SKM-1 treated with dmso at 0.1 percent for 144 hours (cell line): ENCODE results near the gene SORCS2.
"Not testable (repeated sequence)": the region's sequence is repeated elsewhere in the genome, so short reads cannot be mapped to it uniquely, and the experiment has no call there.

Experiments used
- DNase-seq: peaks from one replicate; lab custom pipeline; 2025; ENCODE audit not compliant: unreplicated experiment; lab: John Stamatoyannopoulos, UW

SORCS2 gene

GRCh38 chr4:7199129-7199725 is 6.9 kb downstream of the SORCS2 start:
- DNase-seq, result no peak

DNA sequence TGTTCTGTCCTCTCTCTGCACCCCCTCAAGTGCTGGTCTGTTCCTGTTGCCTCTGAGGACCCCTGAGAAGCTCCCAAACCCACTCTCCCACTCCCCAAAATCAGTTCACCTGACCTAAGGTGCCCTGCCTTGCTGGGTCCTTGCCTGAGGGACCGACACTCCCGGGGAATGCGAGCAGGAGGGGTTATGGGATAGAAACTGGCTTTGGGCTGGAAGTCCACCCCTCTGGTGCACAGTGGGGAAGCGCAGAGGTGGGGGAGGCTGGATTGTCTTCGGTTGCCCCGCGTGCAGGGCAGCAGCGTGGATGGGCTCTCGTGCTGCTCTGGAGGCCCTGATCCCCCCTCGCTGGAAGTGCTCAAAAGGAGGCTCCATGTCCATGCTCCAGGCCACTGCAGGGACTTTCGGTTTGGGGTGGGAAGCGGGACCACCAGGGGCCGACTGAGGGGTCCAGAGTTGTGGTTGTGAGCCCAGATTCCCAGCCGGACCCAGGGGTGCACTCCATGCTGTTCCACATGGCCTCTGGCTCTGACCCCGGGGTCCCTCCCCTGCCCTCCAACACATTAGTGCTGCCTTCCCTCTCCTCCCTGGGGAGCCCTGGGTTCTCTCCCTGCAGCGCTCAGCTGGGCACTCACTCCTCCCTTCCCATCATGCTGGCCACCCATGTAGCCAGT is 7.6 kb downstream of the SORCS2 start:
- DNase-seq, result no peak

GRCh38 chr4:7200801-7201200 is 8.5 kb downstream of the SORCS2 start:
- DNase-seq, result no peak

DNA sequence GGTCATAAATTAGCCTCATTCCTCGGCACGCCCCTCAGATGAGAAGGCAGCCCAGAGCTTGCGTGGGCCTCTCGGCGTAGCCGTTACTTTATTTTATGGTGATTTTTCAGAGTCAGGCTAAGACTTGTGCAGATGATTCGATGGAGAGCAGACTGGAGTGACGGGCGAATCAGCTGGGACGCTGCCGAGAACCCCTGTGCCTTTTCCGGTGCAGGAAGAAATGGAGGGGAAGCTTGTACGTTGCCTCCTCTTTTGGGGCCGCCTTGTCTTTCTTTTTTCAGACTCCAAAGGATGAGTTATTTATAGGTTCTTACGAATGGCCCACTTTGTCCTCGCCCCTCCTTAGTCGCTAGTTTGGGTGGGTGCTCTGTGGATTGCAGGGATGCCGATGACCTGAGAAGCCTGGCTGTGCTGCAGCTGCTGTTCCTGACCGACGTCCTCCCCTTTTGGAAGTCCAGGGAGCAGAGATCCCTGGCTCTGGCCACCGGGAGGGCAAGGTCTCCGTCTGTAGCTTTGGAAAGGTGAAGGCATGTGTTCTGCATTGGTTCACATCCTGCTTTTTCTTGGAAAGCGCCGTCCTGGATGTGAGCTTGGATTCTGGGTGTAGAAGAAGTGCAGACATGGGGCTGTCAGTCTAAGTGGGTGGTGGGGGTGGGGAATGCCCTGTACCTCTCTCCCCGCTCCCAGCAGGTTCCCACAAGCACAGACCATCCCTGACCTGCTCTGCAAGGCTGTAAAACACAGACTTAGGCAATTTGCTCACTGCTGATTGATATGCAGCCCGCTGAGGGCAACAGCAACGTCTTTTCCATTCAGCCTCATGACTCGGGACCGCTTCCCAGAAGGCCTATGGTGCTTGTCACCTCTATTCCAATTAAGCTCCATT is 9.3 kb downstream of the SORCS2 start:
- DNase-seq, result no peak

DNA sequence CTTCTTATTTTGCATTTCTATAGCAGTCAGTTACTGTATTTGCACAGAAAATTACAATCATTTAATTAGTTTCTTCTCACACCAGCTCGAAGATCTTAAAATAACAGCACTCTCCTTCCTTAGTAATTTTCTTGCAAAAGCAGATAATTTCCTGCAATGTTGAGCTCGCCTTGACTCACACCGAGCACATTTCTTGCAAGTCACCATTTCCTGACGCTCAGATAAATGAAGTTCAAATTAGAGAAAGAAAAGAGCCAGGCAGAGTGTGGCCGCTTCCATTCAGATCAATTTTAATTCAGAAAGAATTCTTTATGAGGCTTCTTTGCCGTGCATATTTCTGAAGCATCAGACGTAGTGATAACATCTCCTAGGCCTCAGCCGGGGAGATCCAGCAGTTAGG is 10.1 kb downstream of the SORCS2 start:
- no peak for DNase-seq

GRCh38 chr4:7204656-7205387 is 12.5 kb downstream of the SORCS2 start:
- no peak for DNase-seq

DNA sequence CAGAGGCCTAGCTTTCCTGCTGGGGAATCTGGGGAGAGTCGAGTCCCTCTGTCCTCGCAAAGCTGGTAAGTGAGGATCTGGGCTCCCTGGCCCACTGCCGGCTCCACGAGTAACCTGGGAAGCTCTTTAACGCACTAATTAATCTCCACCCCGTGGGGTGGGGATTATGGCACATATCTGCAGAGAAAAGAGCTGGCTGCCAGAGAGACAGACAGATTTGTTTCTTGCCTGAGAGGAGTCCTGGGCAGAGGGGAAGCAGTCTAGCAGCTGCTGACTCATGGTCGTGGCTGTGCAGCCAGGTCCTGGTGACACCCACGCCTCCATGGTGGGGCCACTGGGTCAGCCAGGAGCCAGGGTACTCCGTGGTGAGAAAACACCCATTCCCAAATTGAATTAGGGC is 14.0 kb downstream of the SORCS2 start:
- no peak for DNase-seq

- no peak for DNase-seq
Observed at GRCh38 chr4:7206911-7207567, 14.7 kb downstream of the SORCS2 start.

DNA sequence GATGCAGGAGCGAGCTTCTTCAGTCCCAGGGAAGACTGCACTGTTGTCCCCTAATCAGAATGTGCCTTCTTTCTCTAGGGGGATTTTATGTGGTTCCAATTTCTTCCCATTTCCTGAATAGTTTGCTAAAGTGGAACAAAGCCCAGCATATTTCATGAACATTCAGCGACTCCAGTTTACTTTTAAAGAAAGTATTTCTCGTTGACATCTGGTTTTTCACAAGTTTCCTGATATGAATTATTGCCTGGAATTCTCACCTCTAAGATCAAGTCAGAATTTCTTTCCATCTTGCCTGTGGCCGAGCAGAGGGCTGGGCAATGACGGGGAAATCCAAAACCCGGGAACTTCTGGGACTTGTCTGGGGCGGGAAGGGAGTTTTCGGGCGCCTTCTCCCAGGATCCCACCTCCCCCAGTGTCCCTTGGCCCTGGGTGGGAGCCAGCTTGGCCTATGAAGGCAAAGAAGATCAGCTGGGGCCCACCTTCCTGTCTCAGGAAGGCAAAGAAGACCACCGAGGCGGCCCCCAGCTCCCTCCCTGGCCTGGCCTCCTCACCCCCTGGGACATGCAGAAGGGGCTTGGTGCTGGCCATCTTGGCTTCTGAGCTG is 15.4 kb downstream of the SORCS2 start:
- DNase-seq, result no peak

DNA sequence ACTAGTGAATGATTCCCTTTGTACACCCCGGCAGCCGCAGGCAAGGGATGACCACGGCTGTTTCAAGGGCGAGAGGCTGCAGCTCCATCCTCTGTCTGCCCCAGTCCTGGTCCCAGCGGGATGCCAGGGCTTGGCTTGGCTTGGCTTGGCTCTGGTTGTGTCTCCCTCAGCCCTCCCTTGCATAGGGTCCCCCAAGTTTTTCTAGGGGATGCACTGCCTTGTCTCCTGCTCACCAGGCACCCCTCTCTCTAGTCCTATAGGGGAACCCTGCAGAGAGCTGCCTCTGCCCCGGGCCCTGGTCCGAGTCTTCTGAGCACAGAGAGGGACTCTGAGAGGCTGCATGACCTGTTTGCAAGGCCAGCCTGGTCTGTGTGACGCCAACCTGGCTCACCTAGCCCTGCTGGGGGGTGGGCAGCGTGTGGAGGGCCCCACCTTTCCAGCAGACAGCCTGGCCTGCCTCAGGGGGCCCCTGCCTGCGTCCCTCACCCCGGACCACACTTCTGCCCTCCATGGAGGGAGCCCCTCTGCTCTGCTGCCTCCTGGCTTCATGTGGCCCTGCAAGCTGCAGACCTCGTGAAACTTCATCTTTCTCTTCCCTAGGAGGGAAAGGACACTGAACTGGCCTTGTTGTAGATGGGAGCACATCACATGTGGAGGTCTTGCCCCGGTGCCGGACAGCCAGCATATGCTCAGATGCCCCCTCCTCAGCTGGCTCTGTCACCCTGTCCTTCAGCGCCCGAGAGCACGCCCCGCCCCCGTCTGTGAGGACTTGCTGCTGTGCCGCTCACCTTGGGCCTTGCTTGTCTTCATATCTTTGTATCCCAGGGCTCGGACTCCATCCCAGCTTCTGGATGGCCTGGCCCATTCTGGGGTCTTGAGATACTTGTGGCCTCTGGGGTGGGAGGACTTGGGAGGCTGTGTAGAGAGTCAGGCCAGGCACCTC is 16.4 kb downstream of the SORCS2 start:
- no peak for DNase-seq

DNA sequence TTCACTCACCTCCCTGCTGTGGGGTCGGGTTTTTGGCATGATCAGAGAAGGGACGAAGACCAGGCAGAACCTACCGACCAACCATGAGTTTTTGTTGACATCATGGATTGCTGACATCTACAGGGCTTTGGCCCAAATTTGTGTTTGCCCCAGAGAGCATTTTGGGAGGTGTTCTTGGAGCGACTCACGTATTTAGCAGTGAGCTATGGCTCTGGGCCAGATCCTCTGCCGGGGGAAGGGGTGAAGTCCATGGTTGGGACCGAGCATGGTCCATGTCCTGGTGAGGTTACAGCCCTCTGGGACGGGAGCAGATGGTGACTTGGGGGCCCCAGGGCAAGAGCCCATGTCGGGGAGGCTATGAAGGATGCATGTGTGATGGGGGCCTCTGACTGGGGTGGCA is 17.4 kb downstream of the SORCS2 start:
- no peak for DNase-seq

GRCh38 chr4:7210824-7211223 is 18.5 kb downstream of the SORCS2 start:
- DNase-seq, result no peak

DNA sequence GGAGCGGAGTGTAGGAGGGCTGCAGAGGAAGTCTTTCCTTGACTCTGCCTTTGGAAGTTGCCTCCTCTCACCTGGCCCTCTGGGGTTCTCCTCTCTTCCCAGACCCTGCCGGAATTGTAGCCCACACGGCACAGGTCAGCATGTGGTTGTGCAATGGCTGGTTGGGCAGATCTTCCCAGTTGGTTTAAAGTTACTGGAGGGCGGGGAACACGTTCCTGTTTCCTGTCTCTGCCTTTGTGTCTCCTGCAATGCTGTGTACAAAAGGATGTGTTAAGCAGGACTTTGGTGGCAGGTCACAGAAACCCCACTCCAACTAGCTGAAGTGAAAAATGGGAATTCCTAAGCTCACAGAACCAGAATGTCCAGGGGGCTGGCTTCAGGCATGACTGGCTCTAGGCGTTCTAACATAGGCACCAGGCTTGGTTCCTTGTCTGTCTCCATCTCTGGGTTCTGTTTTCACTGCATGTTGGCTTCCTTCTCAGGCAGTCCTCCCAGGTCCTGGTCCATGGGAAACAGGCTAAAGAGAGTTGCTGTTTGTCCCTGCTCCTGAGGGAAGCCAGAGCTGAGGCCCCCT is 19.9 kb downstream of the SORCS2 start:
- DNase-seq, result no peak

DNA sequence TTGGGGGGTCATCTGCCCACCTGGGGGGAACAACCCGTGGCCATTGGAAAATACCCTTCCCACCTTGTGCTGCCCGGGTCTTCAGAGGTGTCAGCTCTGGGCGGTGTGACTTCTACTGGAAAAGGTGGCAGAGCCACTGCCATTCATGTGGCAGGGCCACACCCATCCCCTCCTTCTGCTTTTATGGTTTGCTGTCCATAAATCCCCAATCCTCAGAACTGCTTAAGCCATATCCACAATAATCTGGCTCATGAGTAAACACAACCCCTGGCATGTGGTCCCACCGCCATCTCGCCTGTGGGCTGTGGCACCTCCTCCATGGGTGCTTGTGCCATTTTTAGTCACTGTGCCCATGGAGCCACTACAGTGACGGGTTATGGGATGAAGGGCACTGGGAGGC is 20.6 kb downstream of the SORCS2 start:
- no peak for DNase-seq

- no peak for DNase-seq
Observed at GRCh38 chr4:7213807-7214206, 21.5 kb downstream of the SORCS2 start.

GRCh38 chr4:7214359-7214758 is 22.0 kb downstream of the SORCS2 start:
- no peak for DNase-seq

GRCh38 chr4:7215187-7215586 is 22.8 kb downstream of the SORCS2 start:
- DNase-seq, result not testable (repeated sequence)

DNA sequence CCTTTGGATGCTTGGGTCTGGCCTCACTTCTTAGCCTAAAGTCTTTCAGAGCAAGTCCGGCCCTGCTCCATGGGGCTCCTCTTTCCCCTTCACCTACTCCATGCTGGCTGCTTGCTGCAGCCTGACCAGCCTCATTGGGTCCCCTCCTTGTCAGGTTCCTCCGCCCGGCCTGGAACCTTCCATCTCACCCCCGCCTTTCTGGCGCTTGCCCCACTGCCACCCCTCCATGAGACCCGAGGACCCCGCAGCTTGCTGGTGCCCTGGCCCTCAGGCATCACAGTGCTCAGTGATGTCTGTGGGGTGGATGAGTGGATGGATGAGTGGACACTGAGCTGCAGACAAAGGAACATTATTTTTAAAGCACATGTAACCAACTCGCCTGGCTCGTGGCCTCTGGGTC is 24.7 kb downstream of the SORCS2 start:
- DNase-seq, result no peak
